Caco-2 (cell line): ENCODE measurements around the gene ZNF556. TPM values are rescaled to one million over a fixed set of nuclear protein-coding genes. Genes with fewer than 3 reads are reported as not detected.

Experiments
- BruUV-seq: library from RNA; stranded (reverse); fragments of 400-500 nt; replicated peaks from 2 replicates; lab custom pipeline; 2021; lab: Mats Ljungman, UMichigan
- CTCF ChIA-PET: fragments of 300-600 bp; sonication (Branson Sonifier 250); formaldehyde crosslinking; loops from one replicate; lab custom pipeline; 2022; ENCODE audit warnings: antibody characterized with exemption; lab: Charles Lee
- POLR2A ChIA-PET: fragments of 300-600 bp; sonication (Branson Sonifier 250); formaldehyde crosslinking; loops from one replicate; lab custom pipeline; 2022; ENCODE audit warnings: antibody characterized with exemption; lab: Charles Lee
- DNase-seq, 2 experiments: peaks; one replicate each; pipeline versions ENCODE4 v3.0.0 to v3.0.0-alpha.2; 2020 to 2022
- H3K27me3 ChIP-seq: replicated peaks from 2 replicates; pipeline ENCODE4 v1.6.0; 2011; ENCODE audit warnings: low read length; ENCODE audit not compliant: control insufficient read depth, insufficient read depth
- H3K36me3 ChIP-seq: 2 replicates; pipeline ENCODE4 v1.5.1; 2011; ENCODE audit warnings: low read length; ENCODE audit not compliant: control insufficient read depth, insufficient read depth
- H3K4me1 ChIP-seq: fragments of 250-450 bp; sonication (Bioruptor Pico); 2 replicates; pipeline ENCODE4 v1.5.1; 2020; ENCODE audit warnings: mild to moderate bottlenecking
- H3K4me3 ChIP-seq: 2 replicates; pipeline ENCODE4 v1.5.1; 2011; ENCODE audit warnings: low read depth, mild to moderate bottlenecking, control low read depth, low read length
- H3K9me3 ChIP-seq: fragments of 250-450 bp; sonication (Bioruptor Pico); 2 replicates; pipeline ENCODE4 v1.5.1; 2020; ENCODE audit warnings: mild to moderate bottlenecking, moderate library complexity
- H3K27ac Mint-ChIP-seq: one replicate; pipeline ENCODE4 v1.8.0; 2022; ENCODE audit warnings: mixed read lengths; ENCODE audit not compliant: unreplicated experiment
- H3K27me3 Mint-ChIP-seq: one replicate; pipeline ENCODE4 v1.8.0; 2022; ENCODE audit warnings: mixed read lengths; ENCODE audit not compliant: insufficient read depth, unreplicated experiment
- H3K36me3 Mint-ChIP-seq: one replicate; pipeline ENCODE4 v1.8.0; 2022; ENCODE audit warnings: mild to moderate bottlenecking, mixed read lengths; ENCODE audit not compliant: insufficient read depth, unreplicated experiment
- H3K4me1 Mint-ChIP-seq: one replicate; pipeline ENCODE4 v1.8.0; 2022; ENCODE audit warnings: low read depth, mixed read lengths; ENCODE audit not compliant: unreplicated experiment
- H3K4me3 Mint-ChIP-seq: one replicate; pipeline ENCODE4 v1.8.0; 2022; ENCODE audit warnings: mild to moderate bottlenecking, moderate library complexity, mixed read lengths; ENCODE audit not compliant: unreplicated experiment
- H3K9me3 Mint-ChIP-seq: one replicate; pipeline ENCODE4 v1.8.0; 2022; ENCODE audit warnings: mixed read lengths; ENCODE audit not compliant: unreplicated experiment
- intact Hi-C: fragments of 100-400 bp; cut with micrococcal nuclease; formaldehyde crosslinking; loops from one replicate; pipeline ENCODE4 v1.10.0; 2022; ENCODE audit not compliant: unreplicated experiment
- total RNA-seq: library from RNA; stranded (reverse); gene quantifications from 2 replicates; pipeline ENCODE4 v1.2.3, GENCODE V29; 2022
- TF ChIP-seq, protein P1 (sequence below), 2 experiments: fragments of 200-600 bp in 1 of 2; IDR thresholded peaks; 1 replicate in 1 of 2; 2 replicates in 1 of 2; pipeline versions ENCODE4 v1.5.1 to v1.8.0; 2011 to 2022; ENCODE audit warnings: antibody characterized with exemption in 1 of 2, control low read depth in 1 of 2, inconsistent platforms in 1 of 2, low read depth in 1 of 2, low read length in 1 of 2, mild to moderate bottlenecking in 1 of 2, moderate library complexity in 1 of 2; ENCODE audit not compliant: insufficient read depth in 1 of 2, severe bottlenecking in 1 of 2, unreplicated experiment in 1 of 2

The ZNF556 gene
- total RNA-seq, 1 experiment from 2014 or later: 0.57 TPM

DNA sequence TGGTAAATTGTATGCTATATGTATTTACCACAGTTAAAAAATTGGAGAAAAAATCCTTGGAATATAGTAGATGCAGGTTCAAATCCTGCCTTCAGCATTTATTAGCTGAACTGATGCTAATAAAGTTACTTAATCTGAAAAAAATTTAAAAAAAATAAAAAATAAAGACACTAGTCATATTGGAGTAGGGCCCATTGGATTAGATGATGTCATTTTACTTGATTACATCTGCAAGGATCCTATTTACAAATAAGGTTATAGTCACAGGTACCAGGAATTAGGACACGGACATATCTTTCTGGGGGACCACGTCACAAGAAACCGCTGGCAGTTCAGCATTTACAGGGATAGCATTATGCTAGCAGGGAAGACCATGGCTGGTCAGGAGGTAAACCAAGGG lies 19.6 kb upstream of the ZNF556 start:
- POLR2A ChIA-PET: no interaction called here
- H3K9me3 ChIP-seq: peaks cover 4% of the 10 kb centered on the region
- TF ChIP-seq, protein P1, sequence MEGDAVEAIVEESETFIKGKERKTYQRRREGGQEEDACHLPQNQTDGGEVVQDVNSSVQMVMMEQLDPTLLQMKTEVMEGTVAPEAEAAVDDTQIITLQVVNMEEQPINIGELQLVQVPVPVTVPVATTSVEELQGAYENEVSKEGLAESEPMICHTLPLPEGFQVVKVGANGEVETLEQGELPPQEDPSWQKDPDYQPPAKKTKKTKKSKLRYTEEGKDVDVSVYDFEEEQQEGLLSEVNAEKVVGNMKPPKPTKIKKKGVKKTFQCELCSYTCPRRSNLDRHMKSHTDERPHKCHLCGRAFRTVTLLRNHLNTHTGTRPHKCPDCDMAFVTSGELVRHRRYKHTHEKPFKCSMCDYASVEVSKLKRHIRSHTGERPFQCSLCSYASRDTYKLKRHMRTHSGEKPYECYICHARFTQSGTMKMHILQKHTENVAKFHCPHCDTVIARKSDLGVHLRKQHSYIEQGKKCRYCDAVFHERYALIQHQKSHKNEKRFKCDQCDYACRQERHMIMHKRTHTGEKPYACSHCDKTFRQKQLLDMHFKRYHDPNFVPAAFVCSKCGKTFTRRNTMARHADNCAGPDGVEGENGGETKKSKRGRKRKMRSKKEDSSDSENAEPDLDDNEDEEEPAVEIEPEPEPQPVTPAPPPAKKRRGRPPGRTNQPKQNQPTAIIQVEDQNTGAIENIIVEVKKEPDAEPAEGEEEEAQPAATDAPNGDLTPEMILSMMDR (IDR thresholded peaks at IDR 0.05; ENCODE audit: insufficient read depth in 1 of 2, low read depth in 1 of 2, low read length in 1 of 2, severe bottlenecking in 1 of 2, unreplicated experiment in 1 of 2): no peak
- H3K36me3 ChIP-seq: peaks cover 3% of the 10 kb centered on the region; the same call in 1 of the 2 replicates
- Mint-ChIP-seq H3K27me3 (no peaks in the 10 kb centered on the region), H3K4me1 (peaks cover 3% of the 10 kb centered on the region), H3K27ac (no peak overlapping the region), H3K36me3 (peaks cover 38% of the 10 kb centered on the region), H3K4me3 (no peak overlapping the region), H3K9me3 (peaks cover 14% of the 10 kb centered on the region)
- no peak for DNase-seq
- H3K4me1 ChIP-seq: no peaks in the 10 kb centered on the region
- no peak overlapping the region for H3K4me3 ChIP-seq
- intact Hi-C loops: no loop called here
- no TSS peak for BruUV-seq
- H3K27me3 ChIP-seq: no peaks in the 10 kb centered on the region
- CTCF ChIA-PET: no interaction called here

DNA sequence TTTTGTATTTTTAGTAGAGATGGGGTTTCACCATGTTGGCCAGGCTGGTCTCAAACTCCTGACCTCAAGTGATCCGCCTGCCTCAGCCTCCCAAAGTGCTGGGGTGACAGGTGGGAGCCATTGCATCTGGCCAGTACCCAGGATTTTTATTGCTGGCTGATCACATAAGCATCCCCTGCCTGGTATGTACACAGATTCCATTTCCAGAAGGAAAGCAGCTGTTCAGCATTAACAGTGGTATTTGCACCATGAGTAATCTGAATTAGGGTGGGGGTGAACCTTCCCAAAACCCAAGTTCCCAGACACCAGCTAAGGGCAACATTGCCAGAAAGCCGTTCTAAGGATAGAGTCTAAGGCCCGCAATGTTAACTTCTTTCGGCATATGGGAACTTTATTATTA lies 18.5 kb upstream of the ZNF556 start:
- intact Hi-C loops: no loop called here
- POLR2A ChIA-PET: interaction anchor here (0.6 kb wide), 1 partner anchor 41 kb away, joined by 8 read pairs; no protein-coding TSS in a partner anchor
- Mint-ChIP-seq H3K27ac (no peak overlapping the region), H3K4me3 (no peak overlapping the region), H3K27me3 (no peaks in the 10 kb centered on the region), H3K9me3 (peaks cover 22% of the 10 kb centered on the region), H3K36me3 (peaks cover 46% of the 10 kb centered on the region), H3K4me1 (no peaks in the 10 kb centered on the region)
- DNase-seq: no peak
- peaks cover 9% of the 10 kb centered on the region for H3K36me3 ChIP-seq
- no peak overlapping the region for H3K4me3 ChIP-seq
- no TSS peak for BruUV-seq
- TF ChIP-seq, protein P1 (IDR thresholded peaks at IDR 0.05; ENCODE audit: insufficient read depth in 1 of 2, low read depth in 1 of 2, low read length in 1 of 2, severe bottlenecking in 1 of 2, unreplicated experiment in 1 of 2): no peak
- H3K9me3 ChIP-seq: peaks cover 13% of the 10 kb centered on the region
- CTCF ChIA-PET: no interaction called here
- H3K27me3 ChIP-seq: no peaks in the 10 kb centered on the region
- H3K4me1 ChIP-seq: no peaks in the 10 kb centered on the region

DNA sequence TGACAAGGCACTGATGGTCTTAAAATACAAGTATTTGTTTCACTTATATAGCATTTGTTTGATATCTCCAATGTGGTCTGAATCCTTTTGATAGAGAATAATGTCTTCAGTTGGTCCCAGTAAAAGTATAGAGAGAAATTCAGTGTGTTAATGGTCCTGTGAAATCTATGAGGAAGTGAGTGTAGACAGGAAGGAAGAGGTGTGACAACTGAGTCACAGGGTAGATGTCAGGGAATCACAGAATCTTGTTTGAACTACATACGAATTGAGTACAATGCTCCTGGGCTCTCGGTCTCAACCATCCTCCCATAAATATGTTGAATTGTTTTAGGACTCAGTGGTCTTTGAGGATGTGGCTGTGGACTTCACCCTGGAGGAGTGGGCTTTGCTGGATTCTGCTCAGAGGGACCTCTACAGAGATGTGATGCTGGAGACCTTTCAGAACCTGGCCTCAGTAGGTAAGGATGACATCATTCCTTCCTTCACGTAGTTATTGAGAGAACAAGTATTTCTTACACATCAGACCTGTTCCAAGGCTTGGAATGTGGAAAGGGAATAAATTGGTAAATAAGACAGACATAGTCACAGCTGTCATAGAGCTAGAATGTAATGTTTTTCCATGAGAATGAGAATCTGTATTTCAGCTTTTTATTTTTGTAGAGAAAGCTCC lies 16.7 kb upstream of the ZNF556 start:
- Mint-ChIP-seq H3K27me3 (no peaks in the 10 kb centered on the region), H3K27ac (no peak overlapping the region), H3K9me3 (peaks cover 33% of the 10 kb centered on the region), H3K4me3 (no peak overlapping the region), H3K36me3 (peaks cover 55% of the 10 kb centered on the region), H3K4me1 (no peaks in the 10 kb centered on the region)
- POLR2A ChIA-PET: no interaction called here
- CTCF ChIA-PET: interaction anchor here (1.0 kb wide), 1 partner anchor 9 kb away, joined by 3 read pairs; the partner anchor contains the start of gene ZNF555
- TF ChIP-seq, protein P1 (IDR thresholded peaks at IDR 0.05; ENCODE audit: insufficient read depth in 1 of 2, low read depth in 1 of 2, low read length in 1 of 2, severe bottlenecking in 1 of 2, unreplicated experiment in 1 of 2): no peak
- Histone ChIP-seq H3K9me3 (peaks cover 19% of the 10 kb centered on the region), H3K4me1 (no peaks in the 10 kb centered on the region), H3K36me3 (peaks cover 9% of the 10 kb centered on the region), H3K4me3 (no peak overlapping the region), H3K27me3 (no peaks in the 10 kb centered on the region)
- no TSS peak for BruUV-seq
- no peak for DNase-seq
- intact Hi-C loops: no loop called here
